SU-DHL-6 (cell line): ENCODE measurements around the gene ASCC3.
A peak's percentile ranks its signal among the peaks of the same experiment; 100 is the strongest.

Source experiments
- H2AFZ ChIP-seq: fragments of 200-600 bp; sonication (generic); 2 replicates; pipeline ENCODE4 v1.6.1; 2014; ENCODE audit warnings: low read depth, mild to moderate bottlenecking, moderate library complexity, mixed read lengths, antibody characterized with exemption, low read length; ENCODE audit not compliant: severe bottlenecking
- H3F3A ChIP-seq: fragments of 200-600 bp; shearing (Covaris generic); 2 replicates; pipeline ENCODE4 v1.6.0; 2016; ENCODE audit warnings: antibody characterized with exemption, mild to moderate bottlenecking; ENCODE audit not compliant: insufficient read depth
- H3K27ac ChIP-seq: fragments of 200-600 bp; sonication (generic); 2 replicates; pipeline ENCODE4 v1.5.1; 2016; ENCODE audit warnings: low read depth, mild to moderate bottlenecking, low read length, moderate library complexity, mixed read lengths
- H3K27me3 ChIP-seq: fragments of 200-600 bp; sonication (generic), shearing (Covaris generic); 2 replicates; pipeline ENCODE4 v1.6.0; 2014; ENCODE audit warnings: mild to moderate bottlenecking, low read length
- H3K36me3 ChIP-seq: fragments of 200-600 bp; sonication (generic); 2 replicates; pipeline ENCODE4 v1.6.1; 2014; ENCODE audit warnings: mild to moderate bottlenecking, low read length, mixed read lengths
- H3K4me2 ChIP-seq: fragments of 300-600, 200-600 bp; shearing (Covaris generic), sonication (generic); 2 replicates; pipeline ENCODE4 v1.6.0; 2014; ENCODE audit warnings: low read length, low read depth, mild to moderate bottlenecking; ENCODE audit not compliant: poor library complexity, severe bottlenecking
- H3K4me3 ChIP-seq: fragments of 200-600 bp; sonication (generic); 2 replicates; pipeline ENCODE4 v1.5.1; 2014; ENCODE audit warnings: antibody characterized with exemption, low read length, mild to moderate bottlenecking, mixed read lengths; ENCODE audit not compliant: insufficient read depth, poor library complexity, severe bottlenecking
- H3K79me2 ChIP-seq: fragments of 200-600 bp; sonication (generic); 2 replicates; pipeline ENCODE4 v1.6.1; 2014; ENCODE audit warnings: mild to moderate bottlenecking, low read length, moderate library complexity; ENCODE audit not compliant: insufficient read depth
- H3K9ac ChIP-seq: fragments of 200-600 bp; sonication (generic); 2 replicates; pipeline ENCODE4 v1.7.0; 2014; ENCODE audit warnings: mild to moderate bottlenecking, low read length
- H3K9me2 ChIP-seq: fragments of 200-600 bp; sonication (generic); replicated peaks from 2 replicates; pipeline ENCODE4 v1.6.1; 2014; ENCODE audit warnings: low read length; ENCODE audit not compliant: insufficient read depth
- H3K9me3 ChIP-seq: fragments of 200-600 bp; sonication (generic); 2 replicates; pipeline ENCODE4 v1.6.1; 2014; ENCODE audit warnings: low read length, mixed read lengths; ENCODE audit not compliant: insufficient read depth
- H4K20me1 ChIP-seq: fragments of 200-600 bp; sonication (generic); 2 replicates; pipeline ENCODE4 v1.6.1; 2014; ENCODE audit warnings: low read depth, mild to moderate bottlenecking, antibody characterized with exemption, low read length, moderate library complexity, mixed read lengths
- EZH2phosphoT487 ChIP-seq: fragments of 200-600 bp; sonication (generic), shearing (Covaris generic); conservative IDR thresholded peaks from 2 replicates; pipeline ENCODE4 v1.6.1; 2018; ENCODE audit warnings: mild to moderate bottlenecking, antibody characterized with exemption, low read length, moderate library complexity, mixed read lengths
- TF ChIP-seq, protein P1 (sequence below): fragments of 200-600 bp; sonication (generic); IDR thresholded peaks from one replicate; pipeline ENCODE4 v1.5.1; 2017; ENCODE audit warnings: antibody characterized with exemption, mild to moderate bottlenecking, low read length, moderate library complexity; ENCODE audit not compliant: insufficient read depth, poor library complexity, severe bottlenecking

The ASCC3 gene

GRCh38 chr6:100880149-100880852, 828 bp downstream of the ASCC3 start:
- H3K4me2 ChIP-seq, result peak overlapping the region; percentile 80
- H3K36me3 ChIP-seq, result peaks cover 4% of the 10 kb centered on the region; the same call in 1 of the 2 replicates
- H3K9ac ChIP-seq, result peak overlapping the region; percentile 88
- H3K9me2 ChIP-seq, result no peaks in the 10 kb centered on the region
- no peak for TF ChIP-seq EZH2phosphoT487
- TF ChIP-seq, protein P1, sequence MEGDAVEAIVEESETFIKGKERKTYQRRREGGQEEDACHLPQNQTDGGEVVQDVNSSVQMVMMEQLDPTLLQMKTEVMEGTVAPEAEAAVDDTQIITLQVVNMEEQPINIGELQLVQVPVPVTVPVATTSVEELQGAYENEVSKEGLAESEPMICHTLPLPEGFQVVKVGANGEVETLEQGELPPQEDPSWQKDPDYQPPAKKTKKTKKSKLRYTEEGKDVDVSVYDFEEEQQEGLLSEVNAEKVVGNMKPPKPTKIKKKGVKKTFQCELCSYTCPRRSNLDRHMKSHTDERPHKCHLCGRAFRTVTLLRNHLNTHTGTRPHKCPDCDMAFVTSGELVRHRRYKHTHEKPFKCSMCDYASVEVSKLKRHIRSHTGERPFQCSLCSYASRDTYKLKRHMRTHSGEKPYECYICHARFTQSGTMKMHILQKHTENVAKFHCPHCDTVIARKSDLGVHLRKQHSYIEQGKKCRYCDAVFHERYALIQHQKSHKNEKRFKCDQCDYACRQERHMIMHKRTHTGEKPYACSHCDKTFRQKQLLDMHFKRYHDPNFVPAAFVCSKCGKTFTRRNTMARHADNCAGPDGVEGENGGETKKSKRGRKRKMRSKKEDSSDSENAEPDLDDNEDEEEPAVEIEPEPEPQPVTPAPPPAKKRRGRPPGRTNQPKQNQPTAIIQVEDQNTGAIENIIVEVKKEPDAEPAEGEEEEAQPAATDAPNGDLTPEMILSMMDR, result no peak
- H3K4me3 ChIP-seq, result peak overlapping the region; percentile 86
- H2AFZ ChIP-seq, result peak overlapping the region; percentile 42
- no peaks in the 10 kb centered on the region for H3K9me3 ChIP-seq
- no peaks in the 10 kb centered on the region for H3F3A ChIP-seq
- peaks cover 12% of the 10 kb centered on the region; the same call in 1 of the 2 replicates for H4K20me1 ChIP-seq
- no peaks in the 10 kb centered on the region for H3K27me3 ChIP-seq
- H3K79me2 ChIP-seq, result peaks cover 58% of the 10 kb centered on the region
- peak overlapping the region; percentile 59 for H3K27ac ChIP-seq

GRCh38 chr6:100879317-100879716, 1.8 kb downstream of the ASCC3 start:
- H3F3A ChIP-seq, result no peaks in the 10 kb centered on the region
- peaks cover 68% of the 10 kb centered on the region for H3K79me2 ChIP-seq
- H3K27me3 ChIP-seq, result no peaks in the 10 kb centered on the region
- H3K36me3 ChIP-seq, result peaks cover 4% of the 10 kb centered on the region; the same call in 1 of the 2 replicates
- H3K4me2 ChIP-seq, result peak overlapping the region; percentile 80
- H4K20me1 ChIP-seq, result peaks cover 15% of the 10 kb centered on the region; the same call in 1 of the 2 replicates
- peak overlapping the region; percentile 88 for H3K9ac ChIP-seq
- no peaks in the 10 kb centered on the region for H3K9me2 ChIP-seq
- no peaks in the 10 kb centered on the region for H3K9me3 ChIP-seq
- peak overlapping the region; percentile 86 for H3K4me3 ChIP-seq
- no peak overlapping the region for H2AFZ ChIP-seq
- no peak for TF ChIP-seq EZH2phosphoT487
- no peak overlapping the region for H3K27ac ChIP-seq

DNA sequence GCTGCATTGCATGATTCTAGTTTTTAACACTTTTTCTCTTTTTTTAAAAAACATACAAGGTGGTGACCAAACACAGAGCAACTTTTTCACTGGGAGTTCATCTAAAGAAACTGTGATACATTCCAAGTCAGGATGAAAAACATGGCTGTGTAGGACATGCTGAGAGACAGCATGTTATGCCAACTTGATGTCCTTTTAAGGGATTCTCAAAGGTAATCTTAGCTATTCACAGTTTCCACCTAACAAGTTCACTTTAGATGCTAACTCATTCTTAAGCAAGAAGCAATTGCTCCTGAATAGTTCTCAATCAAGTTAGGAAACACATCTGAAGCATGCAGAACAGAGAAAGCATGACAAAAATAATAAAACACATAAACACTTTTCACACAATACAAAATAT, 3.3 kb downstream of the ASCC3 start:
- H3K79me2 ChIP-seq, result peaks cover 82% of the 10 kb centered on the region
- H3K4me2 ChIP-seq, result peak overlapping the region; percentile 80
- no peak overlapping the region for H3K27ac ChIP-seq
- peaks cover 4% of the 10 kb centered on the region; the same call in 1 of the 2 replicates for H3K36me3 ChIP-seq
- H4K20me1 ChIP-seq, result peaks cover 17% of the 10 kb centered on the region; the same call in 1 of the 2 replicates
- no peak overlapping the region for H2AFZ ChIP-seq
- no peaks in the 10 kb centered on the region for H3K9me2 ChIP-seq
- no peak for TF ChIP-seq EZH2phosphoT487
- TF ChIP-seq, protein P1, result no peak
- no peaks in the 10 kb centered on the region for H3K27me3 ChIP-seq
- no peak overlapping the region for H3K4me3 ChIP-seq
- no peaks in the 10 kb centered on the region for H3K9me3 ChIP-seq
- H3F3A ChIP-seq, result no peaks in the 10 kb centered on the region
- no peak overlapping the region for H3K9ac ChIP-seq

DNA sequence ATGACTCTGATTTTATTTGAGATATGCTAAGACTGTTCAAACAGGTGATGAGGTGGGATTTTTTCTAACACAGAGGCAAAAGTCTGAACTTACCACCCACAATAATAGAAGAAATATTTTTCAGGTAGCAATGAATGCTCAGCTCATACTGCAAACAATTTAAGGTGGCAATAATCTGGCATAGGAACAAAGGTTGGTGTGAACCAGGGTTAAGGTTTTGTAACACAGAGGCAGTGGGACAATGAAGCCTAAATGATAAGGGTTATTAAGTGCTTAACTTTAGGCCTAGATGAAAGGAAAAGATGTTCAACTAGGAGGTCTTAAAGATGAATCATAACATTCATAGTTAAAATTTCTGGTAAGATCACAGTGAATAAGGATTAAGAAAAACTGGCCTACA, 4.9 kb downstream of the ASCC3 start:
- no peak overlapping the region for H3K27ac ChIP-seq
- no peak overlapping the region for H3K4me3 ChIP-seq
- H3K36me3 ChIP-seq, result peaks cover 4% of the 10 kb centered on the region; the same call in 1 of the 2 replicates
- peaks cover 17% of the 10 kb centered on the region; the same call in 1 of the 2 replicates for H4K20me1 ChIP-seq
- H3F3A ChIP-seq, result no peaks in the 10 kb centered on the region
- H2AFZ ChIP-seq, result no peak overlapping the region
- H3K9ac ChIP-seq, result no peak overlapping the region
- H3K79me2 ChIP-seq, result peaks cover 98% of the 10 kb centered on the region
- H3K9me2 ChIP-seq, result no peaks in the 10 kb centered on the region
- H3K4me2 ChIP-seq, result no peak overlapping the region
- TF ChIP-seq, protein P1, result no peak
- TF ChIP-seq EZH2phosphoT487, result no peak
- H3K9me3 ChIP-seq, result no peaks in the 10 kb centered on the region
- no peaks in the 10 kb centered on the region for H3K27me3 ChIP-seq
